Trophoblast cell (in vitro differentiated cells and primary cell): ENCODE data around the gene RABL2A.
"Not testable (repeated sequence)": the region's sequence is repeated elsewhere in the genome, so short reads cannot be mapped to it uniquely, and the experiment has no call there.

Experiments
- DNase-seq, 2 donors: peaks; one replicate each; pipeline ENCODE4 v3.0.0-alpha.2; 2016
- H2AFZ ChIP-seq: 2 replicates; pipeline ENCODE4 v1.6.1; 2013; ENCODE audit warnings: low read length, moderate library complexity, mild to moderate bottlenecking; ENCODE audit not compliant: insufficient read depth, poor library complexity
- H2AK5ac ChIP-seq: 2 replicates; pipeline ENCODE4 v1.6.1; 2013; ENCODE audit warnings: mild to moderate bottlenecking, low read length
- H2BK120ac ChIP-seq: 2 replicates; pipeline ENCODE4 v1.6.1; 2013; ENCODE audit warnings: low read length, mild to moderate bottlenecking, moderate library complexity; ENCODE audit not compliant: insufficient read depth, poor library complexity
- H2BK12ac ChIP-seq: 2 replicates; pipeline ENCODE4 v1.6.1; 2013; ENCODE audit warnings: mild to moderate bottlenecking, low read length, moderate library complexity
- H2BK5ac ChIP-seq: 2 replicates; pipeline ENCODE4 v1.6.1; 2013; ENCODE audit warnings: low read length, low read depth, moderate library complexity, mild to moderate bottlenecking; ENCODE audit not compliant: poor library complexity
- H3K14ac ChIP-seq: 2 replicates; pipeline ENCODE4 v1.6.1; 2013; ENCODE audit warnings: mild to moderate bottlenecking, low read length
- H3K18ac ChIP-seq: 2 replicates; pipeline ENCODE4 v1.6.1; 2013; ENCODE audit warnings: mild to moderate bottlenecking, low read length
- H3K23ac ChIP-seq: 2 replicates; pipeline ENCODE4 v1.6.1; 2013; ENCODE audit warnings: low read length
- H3K27ac ChIP-seq: 2 replicates; pipeline ENCODE4 v1.5.1; 2013; ENCODE audit warnings: low read depth, mild to moderate bottlenecking, inconsistent platforms, low read length, moderate library complexity
- H3K27me3 ChIP-seq: 2 replicates; pipeline ENCODE4 v1.6.1; 2013; ENCODE audit warnings: inconsistent platforms, mild to moderate bottlenecking, low read length, moderate library complexity; ENCODE audit not compliant: insufficient read depth
- H3K36me3 ChIP-seq, 2 experiments: 1 replicate in 1 of 2; 2 replicates in 1 of 2; pipeline ENCODE4 v1.6.1; 2013; ENCODE audit warnings: low read length in 2 of 2, mild to moderate bottlenecking in 2 of 2, moderate library complexity in 1 of 2; ENCODE audit not compliant: insufficient read depth in 2 of 2, control insufficient read depth in 1 of 2
- H3K4ac ChIP-seq: 2 replicates; pipeline ENCODE4 v1.6.1; 2013; ENCODE audit warnings: low read depth, mild to moderate bottlenecking, low read length, moderate library complexity
- H3K4me1 ChIP-seq, 2 experiments: 1 replicate in 1 of 2; 2 replicates in 1 of 2; pipeline ENCODE4 v1.6.1; 2013; ENCODE audit warnings: low read length in 2 of 2, mild to moderate bottlenecking in 2 of 2, moderate library complexity in 1 of 2; ENCODE audit not compliant: insufficient read depth in 2 of 2, control insufficient read depth in 1 of 2
- H3K4me2 ChIP-seq: 2 replicates; pipeline ENCODE4 v1.6.1; 2013; ENCODE audit warnings: inconsistent platforms, mild to moderate bottlenecking, low read length, moderate library complexity
- H3K4me3 ChIP-seq: 2 replicates; pipeline ENCODE4 v1.5.1; 2013; ENCODE audit warnings: mild to moderate bottlenecking, low read depth, low read length, inconsistent platforms
- H3K79me1 ChIP-seq: one replicate; pipeline ENCODE4 v1.6.1; 2013; ENCODE audit warnings: low read length
- H3K79me2 ChIP-seq: 2 replicates; pipeline ENCODE4 v1.6.1; 2013; ENCODE audit warnings: low read length, mild to moderate bottlenecking; ENCODE audit not compliant: control insufficient read depth, insufficient read depth, poor library complexity
- H3K9ac ChIP-seq: 2 replicates; pipeline ENCODE4 v1.6.1; 2013; ENCODE audit warnings: mild to moderate bottlenecking, low read length
- H3K9me3 ChIP-seq: 2 replicates; pipeline ENCODE4 v1.6.1; 2013; ENCODE audit warnings: low read depth, mild to moderate bottlenecking, control low read depth, inconsistent platforms, low read length; ENCODE audit not compliant: insufficient read depth
- H4K12ac ChIP-seq: 2 replicates; pipeline ENCODE4 v1.6.1; 2013; ENCODE audit warnings: low read depth, mild to moderate bottlenecking, low read length, moderate library complexity
- H4K8ac ChIP-seq: 2 replicates; pipeline ENCODE4 v1.6.1; 2013; ENCODE audit warnings: low read depth, mild to moderate bottlenecking, low read length, moderate library complexity
- H4K91ac ChIP-seq: one replicate; pipeline ENCODE4 v1.6.1; 2013; ENCODE audit warnings: low read depth, mild to moderate bottlenecking, low read length, moderate library complexity
- WGBS: extraction: QIAGEN DNeasy Blood & Tissue Kit; methylation state at CpG from one replicate; pipeline ENCODE4 v1.1.7; 2013; ENCODE audit warnings: missing lambda C conversion rate; ENCODE audit not compliant: insufficient read length, insufficient coverage; ENCODE audit errors: extremely low coverage; 5-methylcytosine and 5-hydroxymethylcytosine counted together

Gene RABL2A

DNA sequence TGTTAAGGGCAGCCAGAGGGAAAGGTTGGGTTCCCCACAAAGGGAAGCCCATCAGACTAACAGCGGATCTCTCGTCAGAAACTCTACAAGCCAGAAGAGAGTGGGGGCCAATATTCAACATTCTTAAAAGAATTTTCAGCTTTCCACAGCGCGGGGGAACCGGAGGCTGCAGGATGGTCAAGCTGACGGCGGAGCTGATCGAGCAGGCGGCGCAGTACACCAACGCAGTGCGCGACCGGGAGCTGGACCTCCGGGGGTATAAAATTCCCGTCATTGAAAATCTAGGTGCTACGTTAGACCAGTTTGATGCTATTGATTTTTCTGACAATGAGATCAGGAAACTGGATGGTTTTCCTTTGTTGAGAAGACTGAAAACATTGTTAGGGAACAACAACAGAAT is 30.7 kb downstream of the RABL2A start:
- not testable (repeated sequence) for H3K18ac ChIP-seq, H3K79me2 ChIP-seq, H3K27me3 ChIP-seq, H3K4ac ChIP-seq, H3K4me3 ChIP-seq, H2BK120ac ChIP-seq, H2BK12ac ChIP-seq, H3K23ac ChIP-seq, H3K36me3 ChIP-seq, H3K4me2 ChIP-seq, H2AFZ ChIP-seq, H2AK5ac ChIP-seq, H3K14ac ChIP-seq, H3K9ac ChIP-seq, H4K12ac ChIP-seq, H3K79me1 ChIP-seq, H3K4me1 ChIP-seq, H4K91ac ChIP-seq, H2BK5ac ChIP-seq, H3K9me3 ChIP-seq, DNase-seq, H3K27ac ChIP-seq, H4K8ac ChIP-seq
- WGBS = no CpG with 5 or more reads among the region's 17 CpGs

DNA sequence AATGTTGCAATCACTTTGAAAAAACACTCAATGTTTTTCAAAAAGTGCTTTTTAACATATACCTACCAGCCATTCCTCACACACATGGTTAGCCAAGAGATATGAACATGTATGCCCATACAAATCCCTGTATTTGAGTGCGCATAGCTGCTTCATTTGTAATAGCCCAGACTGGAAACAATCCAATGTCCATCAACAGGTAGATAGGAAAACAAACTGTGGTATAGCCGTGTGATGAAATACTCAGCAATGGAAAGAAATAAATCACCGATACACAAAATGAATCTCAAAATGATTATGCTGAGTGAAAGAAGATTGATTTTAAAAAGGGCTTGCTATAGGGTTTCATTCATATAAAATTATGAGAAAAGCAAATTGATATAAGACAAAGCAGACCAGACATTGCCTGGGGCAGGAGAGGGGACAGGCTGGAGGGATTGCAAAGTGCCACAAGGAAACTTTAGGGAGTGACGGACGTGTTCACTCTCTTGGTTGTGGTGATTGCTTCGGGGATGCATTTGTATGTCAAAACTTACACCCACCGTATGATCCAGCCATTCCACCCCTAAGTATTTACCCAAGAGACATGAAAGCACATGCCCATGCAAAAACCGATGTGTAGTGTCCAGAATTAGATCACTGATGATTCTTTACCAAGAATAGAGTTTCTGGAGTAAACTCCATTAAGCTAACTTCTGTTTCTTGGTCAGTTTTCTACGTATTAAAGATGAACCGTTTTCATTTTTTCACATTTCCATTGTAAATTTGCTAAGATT is 36.4 kb downstream of the RABL2A start:
- H3K4me3 ChIP-seq, H3K27me3 ChIP-seq, H2BK120ac ChIP-seq, H3K79me1 ChIP-seq, H2AFZ ChIP-seq, H3K79me2 ChIP-seq, H4K91ac ChIP-seq, H2BK12ac ChIP-seq, H2AK5ac ChIP-seq, H3K4me2 ChIP-seq, DNase-seq, H3K36me3 ChIP-seq, H4K8ac ChIP-seq, H3K18ac ChIP-seq, H3K9ac ChIP-seq, H3K4me1 ChIP-seq, H3K27ac ChIP-seq, H3K14ac ChIP-seq, H3K9me3 ChIP-seq, H4K12ac ChIP-seq, H2BK5ac ChIP-seq, H3K4ac ChIP-seq, H3K23ac ChIP-seq: not testable (repeated sequence)
- WGBS = no CpG with 5 or more reads among the region's 10 CpGs

DNA sequence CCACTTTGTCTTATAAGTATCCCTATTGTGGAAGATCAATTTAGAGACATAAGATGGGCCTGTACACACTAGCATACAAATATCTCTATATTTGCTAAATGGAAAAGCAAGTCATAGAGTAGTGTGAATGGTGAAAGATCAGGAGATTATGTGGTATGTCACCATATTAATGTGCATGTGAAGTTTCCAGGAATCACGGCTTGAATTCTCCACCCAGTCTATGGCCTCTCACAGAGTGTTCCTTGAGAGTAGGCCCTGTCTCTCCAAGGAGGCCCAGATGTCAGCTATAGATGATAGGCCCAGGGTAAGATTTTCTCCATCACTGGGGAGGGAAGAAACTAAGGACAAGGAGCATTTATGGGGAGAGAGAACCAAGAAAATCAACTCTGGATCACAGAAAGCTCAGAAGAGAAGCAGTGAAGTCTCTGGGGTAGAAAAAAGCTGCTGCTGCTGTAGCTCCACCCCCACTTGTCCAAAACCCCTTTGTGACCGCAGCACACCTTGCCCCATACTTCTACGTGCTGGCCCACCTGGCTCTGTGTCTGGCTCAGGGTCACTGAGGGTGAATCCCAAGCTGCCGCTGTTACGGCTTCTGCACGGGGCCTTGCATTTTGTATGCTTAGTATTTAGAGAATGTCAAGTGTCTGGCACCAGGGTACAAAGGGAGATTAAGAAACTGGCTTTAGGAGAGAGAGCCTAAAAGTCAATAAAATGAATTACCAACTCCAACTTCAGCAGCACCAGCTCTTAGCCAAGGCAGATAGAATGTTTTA is 37.9 kb downstream of the RABL2A start:
- H4K8ac ChIP-seq, H3K79me1 ChIP-seq, H3K4ac ChIP-seq, H3K23ac ChIP-seq, H4K12ac ChIP-seq, H3K79me2 ChIP-seq, H2BK12ac ChIP-seq, H3K4me1 ChIP-seq, H2BK5ac ChIP-seq, H2AK5ac ChIP-seq, H4K91ac ChIP-seq, DNase-seq, H2AFZ ChIP-seq, H3K18ac ChIP-seq, H3K36me3 ChIP-seq, H3K4me3 ChIP-seq, H3K9me3 ChIP-seq, H3K4me2 ChIP-seq, H3K14ac ChIP-seq, H3K9ac ChIP-seq, H2BK120ac ChIP-seq, H3K27me3 ChIP-seq, H3K27ac ChIP-seq: not testable (repeated sequence)
- no CpG with 5 or more reads among the region's 6 CpGs for WGBS

DNA sequence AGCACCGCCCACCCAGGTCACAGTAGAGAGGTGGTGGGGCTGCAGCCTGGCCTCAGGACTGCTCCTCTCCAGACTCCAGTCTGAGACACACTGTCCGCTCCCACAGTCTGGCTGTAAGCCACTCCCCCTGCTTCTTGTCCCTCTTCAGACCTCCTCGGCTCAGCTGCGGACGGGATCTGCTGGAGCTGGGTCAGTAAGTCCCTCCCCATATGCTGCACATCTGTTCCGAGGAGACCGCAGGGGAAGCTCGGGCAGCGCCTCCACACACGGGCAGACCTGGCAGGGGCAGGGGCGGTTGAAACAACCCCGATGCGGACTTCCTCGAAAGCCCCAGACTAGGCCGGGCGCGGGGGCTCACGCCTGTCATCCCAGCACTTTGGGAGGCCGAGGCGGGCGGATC is 41.9 kb downstream of the RABL2A start:
- H3K27me3 ChIP-seq, H4K8ac ChIP-seq: not testable (repeated sequence)

More for the DNA sequence above, 41.9 kb downstream of the RABL2A start:
- not testable (repeated sequence) for DNase-seq, H4K91ac ChIP-seq, H3K27ac ChIP-seq, H2BK5ac ChIP-seq, H3K4me1 ChIP-seq, H3K4me3 ChIP-seq, H3K36me3 ChIP-seq, H4K12ac ChIP-seq, H3K4me2 ChIP-seq, H3K79me1 ChIP-seq, H2AK5ac ChIP-seq, H3K9me3 ChIP-seq, H3K79me2 ChIP-seq, H3K18ac ChIP-seq, H3K9ac ChIP-seq, H3K4ac ChIP-seq, H3K14ac ChIP-seq, H2BK120ac ChIP-seq, H2AFZ ChIP-seq, H3K23ac ChIP-seq, H2BK12ac ChIP-seq
- WGBS = no CpG with 5 or more reads among the region's 21 CpGs
